GM12873 (cell line): ENCODE results near the gene STARD10.
A peak's percentile ranks its signal among the peaks of the same experiment; 100 is the strongest.

ENCODE experiments used
- CTCF ChIP-seq: IDR thresholded peaks from 2 replicates; pipeline ENCODE4 v1.5.1; 2012; ENCODE audit warnings: low read depth, mild to moderate bottlenecking, moderate library complexity, low read length, control low read depth; ENCODE audit not compliant: insufficient read depth; ENCODE audit errors: missing control alignments

STARD10 gene

GRCh38 chr11:72793076-72793424 lies 797 bp downstream of the STARD10 start:
- TF ChIP-seq CTCF, result no peak

GRCh38 chr11:72792437-72793021 lies 1.3 kb downstream of the STARD10 start:
- TF ChIP-seq CTCF, result no peak

- no peak for TF ChIP-seq CTCF
Observed at GRCh38 chr11:72789493-72790131, 4.2 kb downstream of the STARD10 start.

GRCh38 chr11:72788241-72788640 lies 5.6 kb downstream of the STARD10 start:
- TF ChIP-seq CTCF, result no peak

GRCh38 chr11:72787216-72788104 lies 6.4 kb downstream of the STARD10 start:
- TF ChIP-seq CTCF, result peak; percentile 52

GRCh38 chr11:72786305-72787215 lies 7.3 kb downstream of the STARD10 start:
- TF ChIP-seq CTCF, result no peak

- no peak for TF ChIP-seq CTCF
Observed at GRCh38 chr11:72784662-72785061, 9.2 kb downstream of the STARD10 start.
